Stromal cell of bone marrow (primary cell): ENCODE data around the gene ADAMTS20.
"Not testable (repeated sequence)": the region's sequence is repeated elsewhere in the genome, so short reads cannot be mapped to it uniquely, and the experiment has no call there.

Experiments used
- DNase-seq: peaks from one replicate; pipeline ENCODE4 v3.0.0-alpha.2; 2012; ENCODE audit warnings: low read depth

The ADAMTS20 gene

GRCh38 chr12:43360001-43360400 lies 192.0 kb downstream of the ADAMTS20 start:
- not testable (repeated sequence) for DNase-seq

- no peak for DNase-seq
Measured at GRCh38 chr12:43357141-43357540, 194.9 kb downstream of the ADAMTS20 start.

GRCh38 chr12:43352001-43352400 lies 200.0 kb downstream of the ADAMTS20 start:
- no peak for DNase-seq

- DNase-seq = peak; percentile 15
Measured at GRCh38 chr12:43349863-43350262, 202.1 kb downstream of the ADAMTS20 start.

GRCh38 chr12:43348221-43348620 lies 203.8 kb downstream of the ADAMTS20 start:
- DNase-seq = no peak

GRCh38 chr12:43347026-43347425 lies 205.0 kb downstream of the ADAMTS20 start:
- DNase-seq = no peak

- DNase-seq = no peak
Measured at GRCh38 chr12:43345023-43345422, 207.0 kb downstream of the ADAMTS20 start.

GRCh38 chr12:43341785-43342313 lies 210.2 kb downstream of the ADAMTS20 start:
- not testable (repeated sequence) for DNase-seq

GRCh38 chr12:43338848-43339526 lies 213.0 kb downstream of the ADAMTS20 start:
- DNase-seq = peak; percentile 60

- no peak for DNase-seq
Measured at GRCh38 chr12:43337571-43338444, 214.2 kb downstream of the ADAMTS20 start.

GRCh38 chr12:43336962-43337555 lies 214.9 kb downstream of the ADAMTS20 start:
- DNase-seq = peak; percentile 24

GRCh38 chr12:43333644-43334043 lies 218.4 kb downstream of the ADAMTS20 start:
- DNase-seq = no peak

GRCh38 chr12:43332977-43333640 lies 218.9 kb downstream of the ADAMTS20 start:
- no peak for DNase-seq

- DNase-seq = no peak
Measured at GRCh38 chr12:43331935-43332334, 220.1 kb downstream of the ADAMTS20 start.

GRCh38 chr12:43329375-43329774 lies 222.6 kb downstream of the ADAMTS20 start:
- DNase-seq = peak; percentile 73

GRCh38 chr12:43325786-43326185 lies 226.2 kb downstream of the ADAMTS20 start:
- DNase-seq = no peak

GRCh38 chr12:43320281-43320680 lies 231.7 kb downstream of the ADAMTS20 start:
- DNase-seq = no peak

- no peak for DNase-seq
Measured at GRCh38 chr12:43318021-43318420, 234.0 kb downstream of the ADAMTS20 start.

GRCh38 chr12:43317156-43317555 lies 234.8 kb downstream of the ADAMTS20 start:
- DNase-seq = no peak

- no peak for DNase-seq
Measured at GRCh38 chr12:43316520-43316919, 235.5 kb downstream of the ADAMTS20 start.

GRCh38 chr12:43315961-43316360 lies 236.0 kb downstream of the ADAMTS20 start:
- no peak for DNase-seq

- DNase-seq = no peak
Measured at GRCh38 chr12:43312991-43313505, 239.0 kb downstream of the ADAMTS20 start.
